ENCODE data around the gene MACROD2.

DNA sequence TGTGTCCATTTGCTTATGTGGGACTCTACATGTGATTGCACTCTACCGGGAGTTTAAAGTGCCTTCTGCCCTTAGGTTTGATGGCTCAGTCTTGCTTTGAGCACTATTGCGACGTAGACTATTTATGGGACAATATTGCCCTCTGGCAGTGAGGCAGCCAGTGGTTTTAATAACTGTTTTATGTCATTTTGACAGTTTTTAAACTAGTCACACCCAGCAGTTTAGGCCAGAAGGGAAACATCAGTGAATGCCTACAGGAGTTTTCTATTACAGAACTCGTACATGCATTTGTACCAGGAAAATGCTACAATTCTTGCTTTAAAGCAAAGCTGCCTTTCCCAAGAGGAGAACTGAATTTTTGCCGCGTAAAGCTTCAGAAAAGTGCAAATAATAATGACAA lies 1764.3 kb downstream of the MACROD2 start:
- TF ChIP-seq, protein P1, sequence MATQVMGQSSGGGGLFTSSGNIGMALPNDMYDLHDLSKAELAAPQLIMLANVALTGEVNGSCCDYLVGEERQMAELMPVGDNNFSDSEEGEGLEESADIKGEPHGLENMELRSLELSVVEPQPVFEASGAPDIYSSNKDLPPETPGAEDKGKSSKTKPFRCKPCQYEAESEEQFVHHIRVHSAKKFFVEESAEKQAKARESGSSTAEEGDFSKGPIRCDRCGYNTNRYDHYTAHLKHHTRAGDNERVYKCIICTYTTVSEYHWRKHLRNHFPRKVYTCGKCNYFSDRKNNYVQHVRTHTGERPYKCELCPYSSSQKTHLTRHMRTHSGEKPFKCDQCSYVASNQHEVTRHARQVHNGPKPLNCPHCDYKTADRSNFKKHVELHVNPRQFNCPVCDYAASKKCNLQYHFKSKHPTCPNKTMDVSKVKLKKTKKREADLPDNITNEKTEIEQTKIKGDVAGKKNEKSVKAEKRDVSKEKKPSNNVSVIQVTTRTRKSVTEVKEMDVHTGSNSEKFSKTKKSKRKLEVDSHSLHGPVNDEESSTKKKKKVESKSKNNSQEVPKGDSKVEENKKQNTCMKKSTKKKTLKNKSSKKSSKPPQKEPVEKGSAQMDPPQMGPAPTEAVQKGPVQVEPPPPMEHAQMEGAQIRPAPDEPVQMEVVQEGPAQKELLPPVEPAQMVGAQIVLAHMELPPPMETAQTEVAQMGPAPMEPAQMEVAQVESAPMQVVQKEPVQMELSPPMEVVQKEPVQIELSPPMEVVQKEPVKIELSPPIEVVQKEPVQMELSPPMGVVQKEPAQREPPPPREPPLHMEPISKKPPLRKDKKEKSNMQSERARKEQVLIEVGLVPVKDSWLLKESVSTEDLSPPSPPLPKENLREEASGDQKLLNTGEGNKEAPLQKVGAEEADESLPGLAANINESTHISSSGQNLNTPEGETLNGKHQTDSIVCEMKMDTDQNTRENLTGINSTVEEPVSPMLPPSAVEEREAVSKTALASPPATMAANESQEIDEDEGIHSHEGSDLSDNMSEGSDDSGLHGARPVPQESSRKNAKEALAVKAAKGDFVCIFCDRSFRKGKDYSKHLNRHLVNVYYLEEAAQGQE (IDR thresholded peaks at IDR 0.05; ENCODE audit: insufficient read depth in 1 of 2, low read depth in 2 of 2, low read length in 2 of 2), result no peak
- TF ChIP-seq POLR2AphosphoS5 (IDR thresholded peaks at IDR 0.05; ENCODE audit: low read depth, low read length), result no peak
